Activated CD8-positive, alpha-beta memory T cell treated with anti-CD3 and anti-CD28 coated beads, Interleukin-2, amount 10 ng/mL, durations not matched to agents 7 days and 5 days (primary cell): ENCODE results near the gene SCMH1. TPM values are rescaled to one million over a fixed set of nuclear protein-coding genes. Genes with fewer than 3 reads are reported as not detected.

Source experiments
- ATAC-seq: fragments of 150-1000 bp; cut with Tn5 transposase; one replicate; pipeline ENCODE4 v1.10.0; 2021; ENCODE audit warnings: moderate library complexity
- CTCF ChIA-PET: fragments of 350-600 bp; sonication (Branson Sonifier 250); formaldehyde crosslinking; loops from one replicate; lab custom pipeline; 2021; ENCODE audit warnings: antibody characterized with exemption; lab: Charles Lee
- DNase-seq: peaks from one replicate; pipeline ENCODE4 v3.0.0-alpha.2; 2020
- H3K27ac Mint-ChIP-seq: one replicate; pipeline ENCODE4 v1.8.0; 2021; ENCODE audit warnings: mild to moderate bottlenecking, mixed read lengths
- H3K27me3 Mint-ChIP-seq: one replicate; pipeline ENCODE4 v1.8.0; 2021; ENCODE audit warnings: mixed read lengths
- H3K36me3 Mint-ChIP-seq: one replicate; pipeline ENCODE4 v1.8.0; 2021; ENCODE audit warnings: mild to moderate bottlenecking, mixed read lengths
- H3K4me1 Mint-ChIP-seq: one replicate; pipeline ENCODE4 v1.8.0; 2021; ENCODE audit warnings: mixed read lengths
- H3K4me3 Mint-ChIP-seq: one replicate; pipeline ENCODE4 v1.8.0; 2021; ENCODE audit warnings: mild to moderate bottlenecking, moderate library complexity, mixed read lengths
- H3K9me3 Mint-ChIP-seq: one replicate; pipeline ENCODE4 v1.8.0; 2022; ENCODE audit warnings: low read depth, mixed read lengths
- total RNA-seq, 2 experiments: library from RNA; stranded (reverse); gene quantifications; one replicate each; pipeline ENCODE4 v1.2.3, GENCODE V29; 2021

SCMH1 gene
- total RNA-seq, 2 experiments from 2014 or later, result 20.3 to 30.0 TPM

GRCh38 chr1:40998668-40999067 is 243.4 kb downstream of the SCMH1 start:
- H3K36me3 Mint-ChIP-seq, result peaks cover 63% of the 10 kb centered on the region
- H3K27me3 Mint-ChIP-seq, result no peaks in the 10 kb centered on the region
- no peak for DNase-seq
- ATAC-seq, result no peak
- CTCF ChIA-PET, result no interaction called here
- peaks cover 21% of the 10 kb centered on the region for H3K4me1 Mint-ChIP-seq
- H3K27ac Mint-ChIP-seq, result no peak overlapping the region
- no peaks in the 10 kb centered on the region for H3K9me3 Mint-ChIP-seq
- H3K4me3 Mint-ChIP-seq, result no peak overlapping the region

DNA sequence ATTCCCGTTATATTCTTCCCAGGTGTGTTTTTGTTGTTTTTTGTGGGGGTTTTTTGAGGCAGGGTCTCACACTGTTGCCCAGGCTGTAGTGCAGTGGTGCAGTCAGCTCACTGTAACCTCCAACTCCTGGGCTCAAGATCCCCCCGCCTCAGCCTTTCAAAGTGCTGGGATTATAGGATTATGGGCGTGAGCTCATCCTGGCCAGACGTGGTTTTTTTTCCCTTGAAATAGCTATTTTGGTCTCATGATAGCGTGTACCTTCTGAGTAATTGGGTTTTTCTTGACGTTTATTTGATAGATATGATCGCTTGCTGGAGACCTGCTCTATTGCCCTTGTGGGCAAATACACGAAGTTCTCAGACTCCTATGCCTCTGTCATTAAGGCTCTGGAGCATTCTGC is 245.0 kb downstream of the SCMH1 start:
- Mint-ChIP-seq H3K4me1 (peaks cover 5% of the 10 kb centered on the region), H3K27me3 (no peaks in the 10 kb centered on the region), H3K27ac (no peak overlapping the region), H3K4me3 (no peak overlapping the region), H3K36me3 (peaks cover 53% of the 10 kb centered on the region), H3K9me3 (no peaks in the 10 kb centered on the region)
- ATAC-seq (no peak), DNase-seq (no peak)
- CTCF ChIA-PET, result no interaction called here

DNA sequence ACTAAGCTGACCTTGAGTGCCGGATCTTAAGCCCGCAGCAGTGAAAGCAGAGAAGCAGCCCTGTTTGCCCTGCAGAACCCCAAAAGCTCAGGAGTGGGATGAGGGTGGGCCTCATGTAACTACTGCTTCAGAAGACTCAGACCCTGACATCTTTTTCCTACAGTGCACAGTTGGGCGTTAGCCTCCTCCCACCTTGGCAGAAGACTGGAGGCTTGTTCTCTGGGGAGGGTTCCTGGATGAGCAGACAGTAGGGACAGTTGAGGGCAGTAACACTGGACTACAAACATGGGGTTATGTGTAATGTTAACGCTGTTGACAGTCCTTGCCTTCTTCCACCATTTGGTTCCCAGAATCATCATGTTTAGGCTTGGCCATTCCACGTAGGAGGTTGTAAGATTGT is 253.0 kb downstream of the SCMH1 start:
- H3K27ac Mint-ChIP-seq, result no peak overlapping the region
- DNase-seq (no peak), ATAC-seq (no peak)
- H3K27me3 Mint-ChIP-seq, result no peaks in the 10 kb centered on the region
- CTCF ChIA-PET, result no interaction called here
- H3K36me3 Mint-ChIP-seq, result peaks cover 79% of the 10 kb centered on the region
- H3K4me3 Mint-ChIP-seq, result no peak overlapping the region
- H3K4me1 Mint-ChIP-seq, result peaks cover 9% of the 10 kb centered on the region
- no peaks in the 10 kb centered on the region for H3K9me3 Mint-ChIP-seq

GRCh38 chr1:40988280-40988679 is 253.8 kb downstream of the SCMH1 start:
- peaks cover 15% of the 10 kb centered on the region for H3K4me1 Mint-ChIP-seq
- no peaks in the 10 kb centered on the region for H3K9me3 Mint-ChIP-seq
- DNase-seq (no peak), ATAC-seq (no peak)
- H3K4me3 Mint-ChIP-seq, result no peak overlapping the region
- peaks cover 83% of the 10 kb centered on the region for H3K36me3 Mint-ChIP-seq
- no peak overlapping the region for H3K27ac Mint-ChIP-seq
- CTCF ChIA-PET, result no interaction called here
- no peaks in the 10 kb centered on the region for H3K27me3 Mint-ChIP-seq

DNA sequence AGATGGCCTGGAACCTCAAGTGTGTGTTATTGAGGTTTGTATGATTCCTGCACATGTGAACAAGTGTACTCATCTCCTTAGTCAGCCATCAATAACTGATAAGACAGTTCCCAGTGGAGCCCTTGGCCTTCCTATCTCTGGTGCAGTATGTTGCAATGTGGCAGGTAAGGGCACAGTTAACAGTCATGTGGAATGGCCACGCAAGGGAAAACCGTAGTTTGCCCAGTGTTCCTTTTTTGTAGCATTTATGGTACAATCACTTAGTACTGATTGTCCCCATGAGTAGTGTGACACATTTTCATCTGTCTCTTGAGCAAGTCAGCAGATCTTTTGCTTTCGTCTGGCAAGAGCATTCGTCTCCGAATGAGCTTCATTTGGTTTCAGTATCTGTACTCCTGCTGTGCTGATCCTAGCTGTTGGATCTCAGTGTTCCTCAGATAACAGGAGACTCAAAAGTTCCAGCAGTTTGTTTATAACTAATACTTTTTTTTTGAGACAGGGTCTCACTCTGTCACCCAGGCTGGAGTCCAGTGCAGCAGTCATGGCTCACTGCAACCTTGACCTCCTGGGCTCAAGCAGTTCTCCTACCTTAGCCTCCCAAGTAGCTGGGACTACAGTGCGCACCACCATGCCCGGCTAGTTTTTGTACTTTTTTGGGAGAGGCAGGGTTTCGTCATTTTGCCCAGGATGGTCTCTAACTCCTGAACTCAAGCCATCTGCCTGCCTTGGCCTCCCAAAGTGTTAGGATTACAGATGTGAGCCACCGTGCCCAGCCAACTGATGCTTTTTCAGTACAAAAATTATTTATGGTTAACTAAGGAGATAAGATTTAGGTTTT is 254.4 kb downstream of the SCMH1 start:
- no peaks in the 10 kb centered on the region for H3K27me3 Mint-ChIP-seq
- CTCF ChIA-PET, result no interaction called here
- H3K36me3 Mint-ChIP-seq, result peaks cover 85% of the 10 kb centered on the region
- no peaks in the 10 kb centered on the region for H3K9me3 Mint-ChIP-seq
- peaks cover 21% of the 10 kb centered on the region for H3K4me1 Mint-ChIP-seq
- no peak overlapping the region for H3K4me3 Mint-ChIP-seq
- DNase-seq (no peak), ATAC-seq (no peak)
- H3K27ac Mint-ChIP-seq, result no peak overlapping the region

- ATAC-seq (no peak), DNase-seq (no peak)
- Mint-ChIP-seq H3K4me3 (no peak overlapping the region), H3K27me3 (no peaks in the 10 kb centered on the region), H3K9me3 (no peaks in the 10 kb centered on the region), H3K4me1 (peaks cover 28% of the 10 kb centered on the region), H3K36me3 (peaks cover 82% of the 10 kb centered on the region), H3K27ac (no peak overlapping the region)
- CTCF ChIA-PET, result interaction anchor here (3.1 kb wide), 1 partner anchor 8 kb away, joined by 8 read pairs; no protein-coding TSS in a partner anchor
These were observed 255.2 kb downstream of the SCMH1 start for GRCh38 chr1:40986956-40987355.

DNA sequence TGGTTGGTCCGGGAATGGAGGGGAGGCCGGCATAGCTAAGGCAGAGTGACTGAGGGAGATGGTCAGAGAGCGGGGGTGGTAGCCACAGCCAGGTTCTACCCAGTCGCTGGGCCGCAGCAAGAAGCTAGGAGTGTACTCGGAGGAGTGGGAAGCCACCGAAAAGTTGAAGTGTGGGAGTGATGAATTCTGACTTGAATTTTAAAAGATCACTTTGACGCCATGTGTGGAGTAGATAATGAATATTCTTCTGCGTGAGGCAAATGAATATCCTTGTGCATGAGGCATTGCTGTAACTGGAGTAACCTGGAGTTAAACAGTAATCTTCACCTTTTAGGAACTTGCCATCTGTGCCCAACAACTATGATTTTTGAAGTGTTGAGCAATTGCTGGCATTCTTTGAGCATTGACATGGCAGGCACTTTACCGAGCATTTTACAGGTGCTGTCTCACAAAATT is 255.8 kb downstream of the SCMH1 start:
- H3K9me3 Mint-ChIP-seq, result no peaks in the 10 kb centered on the region
- H3K27ac Mint-ChIP-seq, result no peak overlapping the region
- H3K4me3 Mint-ChIP-seq, result no peak overlapping the region
- peaks cover 32% of the 10 kb centered on the region for H3K4me1 Mint-ChIP-seq
- no peaks in the 10 kb centered on the region for H3K27me3 Mint-ChIP-seq
- peaks cover 77% of the 10 kb centered on the region for H3K36me3 Mint-ChIP-seq
- DNase-seq (no peak), ATAC-seq (no peak)
- CTCF ChIA-PET, result interaction anchor here (3.1 kb wide), 1 partner anchor 9 kb away, joined by 8 read pairs; no protein-coding TSS in a partner anchor

GRCh38 chr1:40985875-40986274 is 256.2 kb downstream of the SCMH1 start:
- CTCF ChIA-PET, result interaction anchor here (1.8 to 3.1 kb wide), 2 partner anchors 9 to 37 kb away, joined by 4 to 8 read pairs; no protein-coding TSS in a partner anchor
- Mint-ChIP-seq H3K4me3 (no peak overlapping the region), H3K9me3 (no peaks in the 10 kb centered on the region), H3K4me1 (peaks cover 37% of the 10 kb centered on the region), H3K36me3 (peaks cover 77% of the 10 kb centered on the region), H3K27me3 (no peaks in the 10 kb centered on the region), H3K27ac (peak overlapping the region; percentile 13)
- DNase-seq (no peak), ATAC-seq (no peak)

GRCh38 chr1:40985161-40985560 is 256.9 kb downstream of the SCMH1 start:
- no peak for ATAC-seq
- Mint-ChIP-seq H3K9me3 (no peaks in the 10 kb centered on the region), H3K4me1 (peaks cover 40% of the 10 kb centered on the region), H3K36me3 (peaks cover 75% of the 10 kb centered on the region), H3K4me3 (no peak overlapping the region), H3K27me3 (no peaks in the 10 kb centered on the region), H3K27ac (peak overlapping the region; percentile 58)
- no peak for DNase-seq
- CTCF ChIA-PET, result interaction anchor here (1.8 to 3.1 kb wide), 2 partner anchors 10 to 37 kb away, joined by 4 to 8 read pairs; no protein-coding TSS in a partner anchor

DNA sequence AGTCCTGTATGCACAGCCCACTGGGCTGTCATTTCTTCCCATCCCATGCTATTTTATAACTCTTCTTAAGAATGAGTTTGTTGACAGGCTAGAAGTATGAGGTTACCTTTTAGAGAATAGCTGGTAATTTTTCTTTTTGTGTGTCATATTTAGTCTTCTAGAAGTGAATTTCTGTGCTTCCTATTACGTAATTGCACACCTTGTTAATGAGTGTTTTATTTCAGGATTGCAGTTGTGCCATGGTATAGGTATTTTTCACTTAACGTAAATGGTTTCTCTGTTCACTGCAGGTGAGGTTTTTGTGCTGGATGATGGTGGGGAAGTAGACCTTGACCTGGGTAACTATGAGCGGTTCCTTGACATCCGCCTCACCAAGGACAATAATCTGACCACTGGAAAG is 257.6 kb downstream of the SCMH1 start:
- Mint-ChIP-seq H3K27me3 (no peaks in the 10 kb centered on the region), H3K27ac (no peak overlapping the region), H3K4me3 (no peak overlapping the region), H3K36me3 (peaks cover 70% of the 10 kb centered on the region), H3K4me1 (peaks cover 40% of the 10 kb centered on the region), H3K9me3 (no peaks in the 10 kb centered on the region)
- DNase-seq (no peak), ATAC-seq (no peak)
- CTCF ChIA-PET, result interaction anchor here (1.8 to 3.1 kb wide), 4 partner anchors 11 to 36 kb away, joined by 4 to 11 read pairs (median 7); no protein-coding TSS in a partner anchor

DNA sequence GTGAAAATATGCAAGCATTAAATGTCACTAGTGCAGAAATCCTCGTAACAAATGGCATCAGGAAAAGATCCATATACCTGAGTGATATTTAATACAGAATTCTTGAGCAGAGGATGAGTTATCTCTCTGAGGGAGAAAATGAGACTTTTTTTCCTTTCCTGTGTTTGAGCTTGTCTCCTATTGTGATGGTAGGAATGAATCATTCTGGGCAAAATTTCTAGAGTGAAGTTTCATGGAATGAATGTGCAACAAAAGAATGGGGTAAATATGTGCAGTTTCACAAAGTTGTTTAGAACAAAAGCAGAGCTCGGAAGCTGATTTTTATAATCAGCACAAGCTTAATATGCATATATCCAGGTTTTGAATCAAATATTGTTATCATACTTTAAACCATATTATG is 258.0 kb downstream of the SCMH1 start:
- ATAC-seq (no peak), DNase-seq (no peak)
- Mint-ChIP-seq H3K27ac (peak overlapping the region; percentile 24), H3K9me3 (no peaks in the 10 kb centered on the region), H3K4me1 (peaks cover 40% of the 10 kb centered on the region), H3K4me3 (no peak overlapping the region), H3K36me3 (peaks cover 65% of the 10 kb centered on the region), H3K27me3 (no peaks in the 10 kb centered on the region)
- CTCF ChIA-PET, result interaction anchor here (1.9 to 3.1 kb wide), 3 partner anchors 11 to 34 kb away, joined by 6 to 11 read pairs (median 8); no protein-coding TSS in a partner anchor

- ATAC-seq (no peak), DNase-seq (no peak)
- Mint-ChIP-seq H3K4me3 (no peak overlapping the region), H3K36me3 (peaks cover 58% of the 10 kb centered on the region), H3K9me3 (no peaks in the 10 kb centered on the region), H3K27ac (peak overlapping the region; percentile 30), H3K4me1 (peaks cover 43% of the 10 kb centered on the region), H3K27me3 (no peaks in the 10 kb centered on the region)
- CTCF ChIA-PET, result interaction anchor here (1.9 to 2.4 kb wide), 2 partner anchors 20 to 33 kb away, joined by 6 to 11 read pairs; no protein-coding TSS in a partner anchor
These were observed 258.8 kb downstream of the SCMH1 start for GRCh38 chr1:40983286-40983685.

GRCh38 chr1:40982721-40983120 is 259.4 kb downstream of the SCMH1 start:
- H3K36me3 Mint-ChIP-seq, result peaks cover 53% of the 10 kb centered on the region
- H3K27ac Mint-ChIP-seq, result no peak overlapping the region
- CTCF ChIA-PET, result interaction anchor here (0.7 to 2.4 kb wide), 2 partner anchors 21 to 451 kb away, joined by 4 to 11 read pairs; partner anchors contain the start of gene ZNF684
- H3K4me1 Mint-ChIP-seq, result peaks cover 43% of the 10 kb centered on the region
- DNase-seq (no peak), ATAC-seq (no peak)
- no peaks in the 10 kb centered on the region for H3K27me3 Mint-ChIP-seq
- H3K4me3 Mint-ChIP-seq, result no peak overlapping the region
- H3K9me3 Mint-ChIP-seq, result no peaks in the 10 kb centered on the region
